GM12878 (cell line): Measurements from ENCODE around the gene IZUMO1. TPM values are rescaled to one million over a fixed set of nuclear protein-coding genes. Genes with fewer than 3 reads are reported as not detected.

ENCODE experiments used
- ATAC-seq: fragments of 200-7000 bp; cut with Tn5 transposase; 3 replicates; pipeline ENCODE4 v1.9.1; 2020; ENCODE audit warnings: mild to moderate bottlenecking, moderate library complexity
- BruUV-seq: library from RNA; stranded (reverse); fragments of 400-500 nt; replicated peaks from 2 replicates; lab custom pipeline; 2021; lab: Mats Ljungman, UMichigan
- CTCF ChIA-PET: fragments of 300-600 bp; sonication (Branson Sonifier 250); formaldehyde crosslinking; extraction: SDS; loops from one replicate; lab custom pipeline; 2021; ENCODE audit warnings: inconsistent platforms; lab: Yijun Ruan, JAX
- POLR2A ChIA-PET: fragments of 350-600 bp; formaldehyde crosslinking; extraction: SDS; loops from one replicate; lab custom pipeline; 2021; ENCODE audit warnings: inconsistent platforms; lab: Charles Lee
- RAD21 ChIA-PET: fragments of 300-600 bp; sonication (Branson Sonifier 250); formaldehyde crosslinking; loops from one replicate; lab custom pipeline; 2023; ENCODE audit warnings: antibody characterized with exemption; ENCODE audit not compliant: unreplicated experiment; lab: Charles Lee
- SMC1A ChIA-PET: fragments of 300-600 bp; sonication (Branson Sonifier 250); formaldehyde crosslinking; loops from one replicate; lab custom pipeline; 2023; ENCODE audit not compliant: unreplicated experiment, uncharacterized antibody; lab: Charles Lee
- DNase-seq: peaks from one replicate; pipeline ENCODE4 v3.0.0-alpha.2; 2011; ENCODE audit warnings: low read depth, low spot score
- FAIRE-seq: peaks from 3 replicates; lab custom pipeline; 2011; peaks lifted over from hg19 to GRCh38; lab: Jason Lieb, UNC
- H2AFZ ChIP-seq: 2 replicates; pipeline ENCODE4 v1.6.0; 2011; ENCODE audit warnings: low read depth, low read length, control low read depth; ENCODE audit not compliant: control insufficient read depth
- H3K27ac ChIP-seq: 2 replicates; pipeline ENCODE4 v1.5.1; 2011; ENCODE audit warnings: control low read depth; ENCODE audit not compliant: control insufficient read depth, insufficient read depth
- H3K27me3 ChIP-seq, 2 experiments: replicated peaks in 1 of 2; 2 replicates each; pipeline versions ENCODE4 v1.6.0 to v1.6.1; 2011; ENCODE audit warnings: low read length in 1 of 2; ENCODE audit not compliant: control insufficient read depth in 2 of 2, insufficient read depth in 2 of 2
- H3K36me3 ChIP-seq, 2 experiments: 2 replicates each; pipeline ENCODE4 v1.5.1; 2011; ENCODE audit warnings: low read length in 1 of 2; ENCODE audit not compliant: control insufficient read depth in 2 of 2, insufficient read depth in 2 of 2
- H3K4me1 ChIP-seq: 2 replicates; pipeline ENCODE4 v1.6.1; 2011; ENCODE audit warnings: mild to moderate bottlenecking, low read length, moderate library complexity, mixed read lengths; ENCODE audit not compliant: control insufficient read depth, insufficient read depth
- H3K4me2 ChIP-seq: 2 replicates; pipeline ENCODE4 v1.6.0; 2011; ENCODE audit warnings: control low read depth; ENCODE audit not compliant: control insufficient read depth, insufficient read depth
- H3K4me3 ChIP-seq: fragments of 200-600 bp; sonication (generic); 2 replicates; pipeline ENCODE4 v1.5.1; 2016
- H3K79me2 ChIP-seq: 2 replicates; pipeline ENCODE4 v1.6.0; 2011; ENCODE audit warnings: low read length; ENCODE audit not compliant: control insufficient read depth, insufficient read depth
- H3K9ac ChIP-seq: 2 replicates; pipeline ENCODE4 v1.8.0; 2011; ENCODE audit warnings: low read length, control low read depth, mixed read lengths; ENCODE audit not compliant: control insufficient read depth, insufficient read depth
- H3K9me3 ChIP-seq: replicated peaks from 3 replicates; pipeline ENCODE4 v1.5.1; 2011; ENCODE audit warnings: mild to moderate bottlenecking, low read length; ENCODE audit not compliant: control insufficient read depth, insufficient read depth
- H4K20me1 ChIP-seq: 2 replicates; pipeline ENCODE4 v1.6.0; 2011; ENCODE audit not compliant: control insufficient read depth, insufficient read depth
- CEBPB ChIP-seq, 2 experiments: fragments of 150-350 bp in 1 of 2; IDR thresholded peaks; 2 replicates each; pipeline ENCODE4 v1.6.1; 2012 to 2014; ENCODE audit warnings: low read depth in 2 of 2, low read length in 2 of 2, borderline replicate concordance in 1 of 2, inconsistent platforms in 1 of 2
- EGR1 ChIP-seq, 2 experiments: IDR thresholded peaks; 1 replicate in 1 of 2; 2 replicates in 1 of 2; pipeline ENCODE4 v1.6.1; 2011 to 2012; ENCODE audit warnings: low read depth in 2 of 2, low read length in 2 of 2, borderline replicate concordance in 1 of 2, mild to moderate bottlenecking in 1 of 2, moderate library complexity in 1 of 2
- FOXK2 ChIP-seq: fragments of 450-650 bp; IDR thresholded peaks from 2 replicates; pipeline ENCODE4 v1.6.1; 2017; ENCODE audit warnings: mild to moderate bottlenecking, moderate library complexity
- GATAD2B ChIP-seq: fragments of 450-650 bp; conservative IDR thresholded peaks from 2 replicates; pipeline ENCODE4 v1.6.1; 2017; ENCODE audit warnings: low read depth, mild to moderate bottlenecking, moderate library complexity
- MEF2A ChIP-seq: IDR thresholded peaks from 2 replicates; pipeline ENCODE4 v1.6.1; 2011; ENCODE audit warnings: low read depth, mild to moderate bottlenecking, low read length, moderate library complexity; ENCODE audit not compliant: insufficient read depth
- NKRF ChIP-seq: fragments of 450-650 bp; conservative IDR thresholded peaks from 2 replicates; pipeline ENCODE4 v1.6.1; 2017; ENCODE audit warnings: mild to moderate bottlenecking, moderate library complexity
- POLR2A ChIP-seq: IDR thresholded peaks from 2 replicates; pipeline ENCODE4 v1.6.1; 2011; ENCODE audit warnings: low read depth, mild to moderate bottlenecking, low read length
- POLR2AphosphoS5 ChIP-seq: IDR thresholded peaks from 2 replicates; pipeline ENCODE4 v1.6.1; 2011; ENCODE audit warnings: mild to moderate bottlenecking, low read length, inconsistent platforms
- POU2F2 ChIP-seq: IDR thresholded peaks from 3 replicates; pipeline ENCODE4 v1.6.1; 2011; ENCODE audit warnings: low read depth, mild to moderate bottlenecking, low read length, borderline replicate concordance
- PRDM15 ChIP-seq: fragments of 450-650 bp; formaldehyde crosslinking; IDR thresholded peaks from 2 replicates; pipeline ENCODE4 v1.4.0; 2020; ENCODE audit warnings: mild to moderate bottlenecking, moderate library complexity
- SMARCA5 ChIP-seq: fragments of 450-650 bp; IDR thresholded peaks from 2 replicates; pipeline ENCODE4 v1.6.1; 2017; ENCODE audit warnings: mild to moderate bottlenecking
- SP1 ChIP-seq: IDR thresholded peaks from one replicate; pipeline ENCODE4 v1.6.1; 2011; ENCODE audit warnings: low read depth, low read length
- TAF1 ChIP-seq: IDR thresholded peaks from 2 replicates; pipeline ENCODE4 v1.6.1; 2011; ENCODE audit warnings: mild to moderate bottlenecking, low read depth, low read length, borderline replicate concordance
- YBX1 ChIP-seq: fragments of 450-650 bp; IDR thresholded peaks from 2 replicates; pipeline ENCODE4 v1.6.1; 2016; ENCODE audit warnings: antibody characterized with exemption
- ZZZ3 ChIP-seq: IDR thresholded peaks from 2 replicates; pipeline ENCODE4 v1.6.1; 2011; ENCODE audit warnings: low read depth; ENCODE audit not compliant: control insufficient read depth, insufficient read length
- WGBS: methylation state at CpG from one replicate; pipeline ENCODE4 v1.1.6; 2016; ENCODE audit warnings: low lambda C conversion rate; ENCODE audit not compliant: insufficient replicate concordance, insufficient coverage; ENCODE audit errors: missing lambda C conversion rate; 5-methylcytosine and 5-hydroxymethylcytosine counted together
- in situ Hi-C: fragments of 300-500 bp; cut with MboI; formaldehyde crosslinking; loops from 9 replicates; pipeline ENCODE4 v1.14.3; 2018; ENCODE audit warnings: mixed read lengths
- intact Hi-C: fragments of 100-400 bp; cut with micrococcal nuclease; formaldehyde crosslinking; loops from one replicate; pipeline ENCODE4 v1.14.2; 2022; ENCODE audit not compliant: unreplicated experiment
- polyA plus RNA-seq, 11 experiments: library from polyadenylated mRNA; depleted of rRNA in 4 of 11; unstranded in 6 of 11; stranded (reverse) in 5 of 11; fragments of >200 nt; fragmentation: Nextera tagmentation in 4 of 11; fragmentation: Illumina TruSeq in 1 of 11; extraction: Ambion mirVana in 4 of 11; extraction: Trizol in 1 of 11; gene quantifications; 1 replicate in 1 of 11; 2 replicates in 10 of 11; pipeline versions ENCODE4 v1.2.1 to v1.2.3, GENCODE V29; 2011 to 2016; ENCODE audit warnings: inconsistent platforms in 2 of 11, missing spikeins in 2 of 11, low read depth in 1 of 11
- total RNA-seq, 4 experiments: library from RNA; depleted of rRNA in 3 of 4; stranded (reverse); fragments of >200 nt in 3 of 4; fragmentation: Illumina TruSeq in 1 of 4; extraction: Trizol in 1 of 4; gene quantifications; 2 replicates each; pipeline versions ENCODE4 v1.2.1 to v1.2.3, GENCODE V29; 2013 to 2021
- TF ChIP-seq, protein P1 (sequence below): IDR thresholded peaks from 2 replicates; pipeline ENCODE4 v1.6.1; 2011; ENCODE audit warnings: borderline replicate concordance, low read depth, mild to moderate bottlenecking, moderate library complexity, low read length; ENCODE audit not compliant: insufficient read depth, poor library complexity, severe bottlenecking

IZUMO1 gene
- total and polyA plus RNA-seq, 10 of the 15 experiments (the other 5 are each of a cell fraction or from before 2014, with no cell fraction given): not detected

DNA sequence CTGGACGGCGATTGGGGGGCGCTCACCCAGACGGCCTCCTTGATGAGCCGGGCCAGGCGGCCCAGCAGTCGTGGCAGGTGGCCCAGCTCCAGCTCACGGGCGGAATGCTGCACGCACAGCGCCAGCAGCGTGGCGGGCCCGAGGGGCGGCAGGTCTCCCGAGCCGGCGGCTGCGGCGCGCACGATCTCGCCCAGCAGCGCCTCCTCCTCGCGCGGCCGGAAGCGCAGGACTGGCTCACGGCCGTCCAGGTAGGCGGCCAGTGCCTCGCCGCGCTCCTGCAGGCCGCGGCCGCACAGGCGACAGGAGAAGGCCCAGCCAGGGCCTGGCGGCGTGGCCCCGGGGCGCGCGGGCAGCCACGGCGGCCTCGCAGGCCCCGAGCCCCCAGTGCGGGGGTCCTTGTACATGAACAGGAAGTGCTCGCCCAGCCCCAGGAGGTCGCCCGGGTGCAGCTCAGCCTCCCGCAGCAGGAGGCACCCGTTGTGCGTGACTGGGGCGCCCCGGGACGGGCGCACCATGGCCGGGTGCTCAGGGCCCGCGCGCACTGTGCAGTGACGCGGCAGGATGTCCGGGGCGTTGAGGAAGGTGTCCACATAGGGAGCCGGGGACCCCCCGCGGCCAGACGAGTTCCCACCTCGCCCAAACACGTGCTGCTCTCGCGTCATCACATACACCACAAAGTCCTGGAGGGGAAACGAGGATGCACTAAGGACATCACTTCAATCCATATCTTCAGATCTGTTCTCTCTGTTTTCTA is 17.6 kb downstream of the IZUMO1 start (continued):
- TF ChIP-seq NKRF (no peak), SMARCA5 (no peak), FOXK2 (no peak), CEBPB (IDR thresholded peaks at IDR 0.05; ENCODE audit: borderline replicate concordance in 1 of 2, low read depth in 2 of 2, low read length in 2 of 2) (no peak), EGR1 (IDR thresholded peaks at IDR 0.05; ENCODE audit: borderline replicate concordance in 1 of 2, low read depth in 2 of 2, low read length in 2 of 2) (no peak), SP1 (no peak), POU2F2 (no peak), GATAD2B (no peak)

DNA sequence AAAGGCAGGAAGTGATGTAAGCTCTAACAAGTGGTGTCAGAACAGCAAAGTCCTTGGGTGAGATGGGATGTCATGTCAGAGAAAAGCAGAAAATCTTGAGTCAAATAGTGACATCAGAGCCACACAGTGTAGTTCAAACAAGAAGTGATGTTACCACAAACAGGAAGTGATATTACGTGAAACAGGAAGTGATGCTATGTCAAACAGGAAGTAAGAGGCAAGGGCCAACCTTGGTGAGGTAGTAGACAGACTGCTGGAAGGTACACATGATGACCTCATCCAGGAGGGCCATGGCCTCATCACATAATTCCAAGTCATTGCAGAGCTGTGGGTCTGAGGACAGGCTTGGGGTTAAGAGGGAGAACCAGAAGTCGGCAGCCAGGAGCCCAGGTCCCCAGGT is 20.2 kb downstream of the IZUMO1 start:
- Histone ChIP-seq H3K4me1 (no peaks in the 10 kb centered on the region; the same call in 1 of the 2 replicates), H3K27me3 (no peaks in the 10 kb centered on the region), H2AFZ (peak overlapping the region; percentile 51; the same call in 1 of the 2 replicates), H3K36me3 (no peaks in the 10 kb centered on the region), H4K20me1 (no peaks in the 10 kb centered on the region), H3K79me2 (no peaks in the 10 kb centered on the region), H3K9ac (no peak overlapping the region), H3K27ac (no peak overlapping the region), H3K9me3 (peaks cover 8% of the 10 kb centered on the region; the same call in 2 of the 3 replicates), H3K4me3 (no peak overlapping the region), H3K4me2 (no peak overlapping the region)
- intact Hi-C loops (no loop called here), in situ Hi-C loops (no loop called here)
- FAIRE-seq (no peak), DNase-seq (no peak), ATAC-seq (no peak)
- no TSS peak for BruUV-seq
- CTCF ChIA-PET: interaction anchor here (0.6 kb wide), 1 partner anchor 116 kb away, joined by 3 read pairs; no protein-coding TSS in a partner anchor
- RAD21 ChIA-PET: interaction anchor here (2.0 kb wide), 1 partner anchor 13 kb away, joined by 4 read pairs; no protein-coding TSS in a partner anchor
- SMC1A ChIA-PET: interaction anchor here (1.1 kb wide), 1 partner anchor 81 kb away, joined by 3 read pairs; no protein-coding TSS in a partner anchor
- 34% methylated on average over 2 of the region's 2 CpGs for WGBS
- POLR2A ChIA-PET: no interaction called here
- TF ChIP-seq, protein P1, sequence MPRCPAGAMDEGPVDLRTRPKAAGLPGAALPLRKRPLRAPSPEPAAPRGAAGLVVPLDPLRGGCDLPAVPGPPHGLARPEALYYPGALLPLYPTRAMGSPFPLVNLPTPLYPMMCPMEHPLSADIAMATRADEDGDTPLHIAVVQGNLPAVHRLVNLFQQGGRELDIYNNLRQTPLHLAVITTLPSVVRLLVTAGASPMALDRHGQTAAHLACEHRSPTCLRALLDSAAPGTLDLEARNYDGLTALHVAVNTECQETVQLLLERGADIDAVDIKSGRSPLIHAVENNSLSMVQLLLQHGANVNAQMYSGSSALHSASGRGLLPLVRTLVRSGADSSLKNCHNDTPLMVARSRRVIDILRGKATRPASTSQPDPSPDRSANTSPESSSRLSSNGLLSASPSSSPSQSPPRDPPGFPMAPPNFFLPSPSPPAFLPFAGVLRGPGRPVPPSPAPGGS: no peak
- TF ChIP-seq POLR2A (no peak), ZZZ3 (no peak), YBX1 (no peak), TAF1 (no peak), POLR2AphosphoS5 (no peak), PRDM15 (CRISPR knock-in tag) (no peak), MEF2A (no peak)
